Measurements from ENCODE around the gene TGM2. TPM values are rescaled to one million over a fixed set of nuclear protein-coding genes. Genes with fewer than 3 reads are reported as not detected.

TGM2 gene
- total and polyA plus RNA-seq, 9 of the 15 experiments (the other 6 are each of a cell fraction or from before 2014, with no cell fraction given): 5.5 to 78.5 (median 37.6) TPM

DNA sequence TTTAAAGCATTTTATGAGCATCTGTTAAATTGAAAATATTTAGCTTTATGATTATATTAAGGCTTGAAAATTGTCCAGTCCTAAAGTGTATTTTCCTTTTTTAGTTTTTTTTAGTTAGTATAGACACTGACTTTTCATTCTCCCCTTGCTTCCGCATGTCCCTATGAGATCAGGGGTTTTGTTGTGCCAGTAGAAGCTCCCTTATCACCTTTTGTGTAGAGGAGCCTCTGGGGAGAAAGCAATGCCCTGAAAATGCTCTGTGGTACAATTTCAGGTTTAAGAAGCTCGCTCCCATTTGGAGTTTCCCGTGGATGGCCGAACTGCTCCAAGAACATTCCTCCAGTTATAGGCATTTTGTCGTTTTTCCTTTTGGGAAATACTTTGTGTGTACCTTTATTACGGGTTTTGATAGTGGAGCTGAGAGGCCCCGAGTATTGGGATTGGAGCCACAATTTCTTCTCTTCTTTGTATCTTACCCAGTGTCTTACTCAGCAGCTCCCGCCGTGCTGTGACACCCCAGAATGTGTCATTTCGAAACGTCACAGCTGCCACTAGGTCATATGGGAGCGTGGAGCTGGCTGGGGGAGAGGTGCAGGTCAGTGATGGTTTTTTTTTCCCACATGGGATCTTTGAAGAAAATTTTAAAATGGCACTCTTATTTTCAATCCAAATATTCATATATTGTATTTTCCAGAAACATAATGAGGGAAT is 81.6 kb downstream of the TGM2 start (continued):
- peak; percentile 37; the same call in 1 of the 2 replicates for TF ChIP-seq TFAP4 (CRISPR knock-in tag; IDR thresholded peaks at IDR 0.05; ENCODE audit: borderline replicate concordance)
- TF ChIP-seq, protein P1, sequence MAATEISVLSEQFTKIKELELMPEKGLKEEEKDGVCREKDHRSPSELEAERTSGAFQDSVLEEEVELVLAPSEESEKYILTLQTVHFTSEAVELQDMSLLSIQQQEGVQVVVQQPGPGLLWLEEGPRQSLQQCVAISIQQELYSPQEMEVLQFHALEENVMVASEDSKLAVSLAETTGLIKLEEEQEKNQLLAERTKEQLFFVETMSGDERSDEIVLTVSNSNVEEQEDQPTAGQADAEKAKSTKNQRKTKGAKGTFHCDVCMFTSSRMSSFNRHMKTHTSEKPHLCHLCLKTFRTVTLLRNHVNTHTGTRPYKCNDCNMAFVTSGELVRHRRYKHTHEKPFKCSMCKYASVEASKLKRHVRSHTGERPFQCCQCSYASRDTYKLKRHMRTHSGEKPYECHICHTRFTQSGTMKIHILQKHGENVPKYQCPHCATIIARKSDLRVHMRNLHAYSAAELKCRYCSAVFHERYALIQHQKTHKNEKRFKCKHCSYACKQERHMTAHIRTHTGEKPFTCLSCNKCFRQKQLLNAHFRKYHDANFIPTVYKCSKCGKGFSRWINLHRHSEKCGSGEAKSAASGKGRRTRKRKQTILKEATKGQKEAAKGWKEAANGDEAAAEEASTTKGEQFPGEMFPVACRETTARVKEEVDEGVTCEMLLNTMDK (IDR thresholded peaks at IDR 0.05; ENCODE audit: borderline replicate concordance, insufficient read depth, low read depth, low read length, poor library complexity, severe bottlenecking): no peak
- no peak for TF ChIP-seq TEAD1 (CRISPR knock-in tag; IDR thresholded peaks at IDR 0.05)
- TF ChIP-seq HBP1 (CRISPR knock-in tag; IDR thresholded peaks at IDR 0.05): no peak
- peak; percentile 83 for TF ChIP-seq CREM (IDR thresholded peaks at IDR 0.05; ENCODE audit: low read depth)
- TF ChIP-seq CUX1 (CRISPR knock-in tag; IDR thresholded peaks at IDR 0.05): 0 out of 2 replicates have a peak, but pooled peaks have one; percentile 39
